ENCODE results near the gene LCLAT1. TPM values are rescaled to one million over a fixed set of nuclear protein-coding genes. Genes with fewer than 3 reads are reported as not detected.
"Not testable (repeated sequence)": the region's sequence is repeated elsewhere in the genome, so short reads cannot be mapped to it uniquely, and the experiment has no call there.

LCLAT1 gene
- total RNA-seq, 1 experiment from 2014 or later, result 32.9 TPM

DNA sequence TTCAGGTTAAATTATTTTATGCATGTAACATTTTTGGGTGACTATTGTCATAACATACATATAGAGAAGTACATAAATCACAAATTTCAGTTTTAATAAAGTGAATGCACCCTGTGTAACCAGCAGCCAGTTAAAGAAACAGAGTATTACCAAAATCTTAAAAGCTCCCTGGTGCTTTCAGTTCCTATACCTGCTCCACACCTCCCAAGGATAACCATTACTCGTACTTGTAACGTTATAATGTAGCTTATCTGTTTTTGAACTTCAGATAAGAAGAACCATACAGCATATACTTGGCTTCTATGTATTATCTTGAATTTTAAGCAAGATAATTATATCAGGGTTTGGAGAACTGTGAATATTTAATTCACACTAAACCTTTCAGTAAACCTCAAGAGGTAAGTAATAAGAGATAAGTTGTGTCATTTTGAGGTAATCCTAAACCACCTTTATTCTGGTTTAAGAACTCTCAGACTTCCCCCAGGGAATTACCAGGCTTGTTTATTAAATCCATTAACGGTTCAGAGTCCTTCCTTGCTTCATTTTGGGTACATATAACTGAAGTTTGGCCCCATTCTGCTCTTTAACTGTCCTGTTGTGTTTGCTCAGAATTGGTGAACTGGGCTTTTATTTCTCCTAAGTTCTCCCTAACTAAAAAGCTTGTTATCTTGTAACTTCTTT is 58.6 kb downstream of the LCLAT1 start:
- Histone ChIP-seq H4K20me1 (ENCODE audit: control insufficient read depth, insufficient read depth, insufficient read length) (no peaks in the 10 kb centered on the region), H3K27me3 (ENCODE audit: insufficient read depth, low read length) (no peaks in the 10 kb centered on the region), H4K91ac (ENCODE audit: insufficient read length, low read depth, low read length) (no peak overlapping the region), H2BK15ac (ENCODE audit: low read depth, low read length) (no peak overlapping the region), H4K8ac (replicated peaks; ENCODE audit: insufficient read length, low read depth, low read length) (no peak overlapping the region), H3K79me2 (ENCODE audit: insufficient read depth, low read length) (peaks cover 3% of the 10 kb centered on the region; the same call in 1 of the 2 replicates), H3K79me1 (ENCODE audit: insufficient read depth, low read depth, low read length, poor library complexity, severe bottlenecking) (peaks cover 2% of the 10 kb centered on the region), H3K9ac (ENCODE audit: extremely low read depth, insufficient read length, low read length) (no peak overlapping the region), H2BK120ac (ENCODE audit: low read depth, low read length, poor library complexity, severe bottlenecking) (no peak overlapping the region), H2BK20ac (ENCODE audit: low read depth, low read length, poor library complexity, severe bottlenecking) (no peak overlapping the region), H2AK5ac (ENCODE audit: insufficient read length, low read length) (no peak overlapping the region), H2BK12ac (ENCODE audit: insufficient read length, low read depth, low read length) (no peak overlapping the region), H3K23me2 (ENCODE audit: insufficient read length, low read depth, low read length, poor library complexity, severe bottlenecking) (no peaks in the 10 kb centered on the region), H3K14ac (ENCODE audit: insufficient read depth, low read length) (no peak overlapping the region), H2AFZ (ENCODE audit: low read length) (no peak overlapping the region), H3K56ac (ENCODE audit: insufficient read length, low read depth, low read length) (no peak overlapping the region), H3K18ac (ENCODE audit: insufficient read length, low read depth, low read length) (no peak overlapping the region), H3K4ac (ENCODE audit: low read depth, low read length) (no peak overlapping the region), H3K27ac (ENCODE audit: insufficient read length, low read depth, low read length) (no peak overlapping the region), H3K9me3 (ENCODE audit: control insufficient read depth, low read depth, low read length) (no peaks in the 10 kb centered on the region), H2BK5ac (ENCODE audit: insufficient read length, low read length) (no peak overlapping the region), H3K4me1 (ENCODE audit: insufficient read depth, low read length) (no peaks in the 10 kb centered on the region; the same call in 1 of the 2 replicates), H3K23ac (ENCODE audit: insufficient read length, low read depth, low read length) (no peak overlapping the region), H3K4me2 (ENCODE audit: insufficient read depth, insufficient read length, low read length) (no peak overlapping the region), H4K5ac (ENCODE audit: insufficient read length, low read depth, low read length) (no peak overlapping the region), H3T11ph (ENCODE audit: low read length) (no peak overlapping the region)
- Mint-ChIP-seq H3K9me3 (peaks cover 17 to 18% of the 10 kb centered on the region in 2 experiments), H3K4me3 (no peak overlapping the region), H3K27me3 (ENCODE audit: low read depth) (no peaks in the 10 kb centered on the region), H3K4me1 (peaks cover 18% of the 10 kb centered on the region in 2 experiments), H3K36me3 (ENCODE audit: insufficient read depth in 1 of 3, low read depth in 3 of 3) (peaks cover 17 to 27% (median 21%) of the 10 kb centered on the region in 3 experiments), H3K27ac (no peak overlapping the region)
- TF ChIP-seq, protein P1, sequence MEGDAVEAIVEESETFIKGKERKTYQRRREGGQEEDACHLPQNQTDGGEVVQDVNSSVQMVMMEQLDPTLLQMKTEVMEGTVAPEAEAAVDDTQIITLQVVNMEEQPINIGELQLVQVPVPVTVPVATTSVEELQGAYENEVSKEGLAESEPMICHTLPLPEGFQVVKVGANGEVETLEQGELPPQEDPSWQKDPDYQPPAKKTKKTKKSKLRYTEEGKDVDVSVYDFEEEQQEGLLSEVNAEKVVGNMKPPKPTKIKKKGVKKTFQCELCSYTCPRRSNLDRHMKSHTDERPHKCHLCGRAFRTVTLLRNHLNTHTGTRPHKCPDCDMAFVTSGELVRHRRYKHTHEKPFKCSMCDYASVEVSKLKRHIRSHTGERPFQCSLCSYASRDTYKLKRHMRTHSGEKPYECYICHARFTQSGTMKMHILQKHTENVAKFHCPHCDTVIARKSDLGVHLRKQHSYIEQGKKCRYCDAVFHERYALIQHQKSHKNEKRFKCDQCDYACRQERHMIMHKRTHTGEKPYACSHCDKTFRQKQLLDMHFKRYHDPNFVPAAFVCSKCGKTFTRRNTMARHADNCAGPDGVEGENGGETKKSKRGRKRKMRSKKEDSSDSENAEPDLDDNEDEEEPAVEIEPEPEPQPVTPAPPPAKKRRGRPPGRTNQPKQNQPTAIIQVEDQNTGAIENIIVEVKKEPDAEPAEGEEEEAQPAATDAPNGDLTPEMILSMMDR (conservative IDR thresholded peaks at IDR 0.05), result no peak
- DNase-seq, result no peak
- WGBS (ENCODE audit: extremely low coverage, insufficient read length, low lambda C conversion rate), result no CpG with 5 or more reads among the region's 3 CpGs

DNA sequence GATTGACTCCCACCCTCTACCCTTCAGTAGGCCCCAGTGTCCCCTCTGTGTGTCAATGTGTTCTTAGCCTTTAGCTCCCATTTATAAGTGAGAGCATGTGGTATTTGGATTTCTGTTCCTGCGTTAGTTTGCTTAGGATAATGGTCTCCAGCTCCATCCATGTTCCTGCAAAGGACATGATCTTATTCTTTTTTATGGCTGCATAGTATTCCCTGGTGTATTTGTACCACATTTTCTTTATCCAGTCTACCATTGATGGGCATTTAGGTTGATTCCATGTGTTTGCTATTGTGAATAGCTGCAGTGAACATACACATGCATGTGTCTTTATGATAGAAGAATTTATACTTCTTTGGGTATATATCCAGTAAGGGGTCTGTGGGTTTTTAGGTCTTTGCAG is 60.4 kb downstream of the LCLAT1 start:
- not testable (repeated sequence) for H3K27me3 Mint-ChIP-seq (ENCODE audit: low read depth); H2BK15ac ChIP-seq (ENCODE audit: low read depth, low read length); H3K27ac ChIP-seq (ENCODE audit: insufficient read length, low read depth, low read length); H3T11ph ChIP-seq (ENCODE audit: low read length); H3K9ac ChIP-seq (ENCODE audit: extremely low read depth, insufficient read length, low read length); H4K91ac ChIP-seq (ENCODE audit: insufficient read length, low read depth, low read length); H4K8ac ChIP-seq (replicated peaks; ENCODE audit: insufficient read length, low read depth, low read length); H3K4me3 Mint-ChIP-seq; H3K27me3 ChIP-seq (ENCODE audit: insufficient read depth, low read length); H3K56ac ChIP-seq (ENCODE audit: insufficient read length, low read depth, low read length); H3K14ac ChIP-seq (ENCODE audit: insufficient read depth, low read length); H3K79me1 ChIP-seq (ENCODE audit: insufficient read depth, low read depth, low read length, poor library complexity, severe bottlenecking); H3K18ac ChIP-seq (ENCODE audit: insufficient read length, low read depth, low read length); H3K4me2 ChIP-seq (ENCODE audit: insufficient read depth, insufficient read length, low read length); H4K20me1 ChIP-seq (ENCODE audit: control insufficient read depth, insufficient read depth, insufficient read length); H2BK20ac ChIP-seq (ENCODE audit: low read depth, low read length, poor library complexity, severe bottlenecking); H2AK5ac ChIP-seq (ENCODE audit: insufficient read length, low read length); H2BK12ac ChIP-seq (ENCODE audit: insufficient read length, low read depth, low read length); H3K79me2 ChIP-seq (ENCODE audit: insufficient read depth, low read length); H2BK5ac ChIP-seq (ENCODE audit: insufficient read length, low read length); H3K27ac Mint-ChIP-seq; DNase-seq; H3K23ac ChIP-seq (ENCODE audit: insufficient read length, low read depth, low read length); H2BK120ac ChIP-seq (ENCODE audit: low read depth, low read length, poor library complexity, severe bottlenecking); H2AFZ ChIP-seq (ENCODE audit: low read length); H3K4ac ChIP-seq (ENCODE audit: low read depth, low read length); H3K9me3 ChIP-seq (ENCODE audit: control insufficient read depth, low read depth, low read length); H3K4me1 ChIP-seq (ENCODE audit: insufficient read depth, low read length); H3K23me2 ChIP-seq (ENCODE audit: insufficient read length, low read depth, low read length, poor library complexity, severe bottlenecking); H4K5ac ChIP-seq (ENCODE audit: insufficient read length, low read depth, low read length)
- Mint-ChIP-seq H3K36me3 (ENCODE audit: insufficient read depth in 1 of 3, low read depth in 3 of 3) (peaks cover 9 to 13% (median 13%) of the 10 kb centered on the region in 3 experiments), H3K9me3 (peaks cover 12% of the 10 kb centered on the region in 2 experiments), H3K4me1 (peaks cover 32 to 36% of the 10 kb centered on the region in 2 experiments)
- WGBS (ENCODE audit: extremely low coverage, insufficient read length, low lambda C conversion rate), result no CpG with 5 or more reads among the region's 1 CpG

All from H9 (cell line).